K562 (cell line): ENCODE data around the gene PRC1. TPM values are rescaled to one million over a fixed set of nuclear protein-coding genes. Genes with fewer than 3 reads are reported as not detected.

Experiments
- ARID4B ChIP-seq: sonication (generic); formaldehyde crosslinking; IDR thresholded peaks from 2 replicates; pipeline ENCODE4 v1.8.0; 2022; ENCODE audit warnings: mild to moderate bottlenecking, missing genetic modification reagents
- CHD2 ChIP-seq: IDR thresholded peaks from 2 replicates; pipeline ENCODE4 v1.6.1; 2011; ENCODE audit warnings: low read depth, low read length
- EP400 ChIP-seq: fragments of 450-650 bp; IDR thresholded peaks from 2 replicates; pipeline ENCODE4 v1.6.1; 2017; ENCODE audit warnings: antibody characterized with exemption, mild to moderate bottlenecking, moderate library complexity
- GABPB1 ChIP-seq: sonication (generic); formaldehyde crosslinking; IDR thresholded peaks from 2 replicates; pipeline ENCODE4 v1.8.0; 2022; ENCODE audit warnings: mild to moderate bottlenecking, missing genetic modification reagents
- MAZ ChIP-seq, 2 experiments: fragments of 450-650 bp in 1 of 2; sonication (generic) in 1 of 2; formaldehyde crosslinking; IDR thresholded peaks in 1 of 2; conservative IDR thresholded peaks in 1 of 2; 2 replicates each; pipeline versions ENCODE4 v1.4.0 to v1.5.0; 2020; ENCODE audit warnings: mild to moderate bottlenecking in 1 of 2, missing genetic modification reagents in 1 of 2
- NONO ChIP-seq, 2 experiments: fragments of 200-400 bp in 1 of 2; fragments of 450-650 bp in 1 of 2; formaldehyde crosslinking in 1 of 2; IDR thresholded peaks; 2 replicates each; pipeline ENCODE4 v1.6.1; 2017; ENCODE audit warnings: low read depth in 2 of 2, mild to moderate bottlenecking in 2 of 2, moderate library complexity in 2 of 2, low read length in 1 of 2
- PHF21A ChIP-seq: fragments of 450-650 bp; IDR thresholded peaks from 2 replicates; pipeline ENCODE4 v1.6.1; 2017; ENCODE audit warnings: low read depth, borderline replicate concordance
- POLR2AphosphoS2 ChIP-seq: IDR thresholded peaks from 2 replicates; pipeline ENCODE4 v1.6.1; 2012; ENCODE audit warnings: low read length, improper control_type of control experiment
- RAD21 ChIP-seq, 2 experiments: fragments of 250-450 bp in 1 of 2; fragments of 450-650 bp in 1 of 2; sonication (Bioruptor Pico) in 1 of 2; formaldehyde crosslinking in 1 of 2; IDR thresholded peaks in 1 of 2; conservative IDR thresholded peaks in 1 of 2; 2 replicates each; pipeline versions ENCODE4 v1.4.0 to v1.8.0; 2020 to 2022; ENCODE audit warnings: mild to moderate bottlenecking in 2 of 2, moderate library complexity in 1 of 2
- RHOXF2B ChIP-seq: fragments of 250-450 bp; sonication (Bioruptor Pico); conservative IDR thresholded peaks from 2 replicates; pipeline ENCODE4 v1.5.1; 2021
- ZBTB11 ChIP-seq, 3 experiments: fragments of 200-800 bp in 1 of 3; fragments of 250-450 bp in 1 of 3; fragments of 450-650 bp in 1 of 3; sonication (Bioruptor Pico) in 1 of 3; sonication (Bioruptor generic) in 1 of 3; formaldehyde crosslinking in 1 of 3; IDR thresholded peaks; 2 replicates each; pipeline versions ENCODE4 v1.6.1 to v1.8.0; 2016 to 2022; ENCODE audit warnings: mild to moderate bottlenecking in 2 of 3, missing genetic modification characterization in 2 of 3, missing compliant biosample characterization in 1 of 3, moderate library complexity in 1 of 3
- ZNF124 ChIP-seq: sonication (generic); formaldehyde crosslinking; IDR thresholded peaks from 2 replicates; pipeline ENCODE4 v1.8.1; 2022; ENCODE audit warnings: missing genetic modification reagents
- ZNF589 ChIP-seq: fragments of 200-800 bp; sonication (Bioruptor generic); IDR thresholded peaks from 2 replicates; pipeline ENCODE4 v1.6.1; 2016; ENCODE audit warnings: low read depth, missing genetic modification characterization, missing compliant biosample characterization
- polyA plus RNA-seq, 8 experiments: library from polyadenylated mRNA; depleted of rRNA in 4 of 8; stranded (reverse) in 5 of 8; unstranded in 3 of 8; fragments of >200 nt; fragmentation: Nextera tagmentation in 2 of 8; fragmentation: Illumina TruSeq in 1 of 8; extraction: Ambion mirVana in 2 of 8; extraction: Trizol in 1 of 8; gene quantifications; 2 replicates each; pipeline versions ENCODE4 v1.2.1 to v1.2.3, GENCODE V29; 2011 to 2014; ENCODE audit warnings: inconsistent platforms in 1 of 8, missing spikeins in 1 of 8
- total RNA-seq, 7 experiments: library from RNA; depleted of rRNA in 6 of 7; stranded (reverse); fragments of >200 nt in 6 of 7; fragmentation: Illumina TruSeq in 2 of 7; extraction: Trizol in 2 of 7; gene quantifications; 2 replicates each; pipeline versions ENCODE4 v1.2.1 to v1.2.3, GENCODE V29; 2011 to 2021; ENCODE audit warnings: low replicate concordance in 1 of 7
- TF ChIP-seq, protein P1 (sequence below): conservative IDR thresholded peaks from 2 replicates; pipeline ENCODE4 v1.6.1; 2011; ENCODE audit warnings: low read depth, mild to moderate bottlenecking, low read length; ENCODE audit not compliant: control insufficient read depth

The PRC1 gene
- total and polyA plus RNA-seq, 9 of the 15 experiments (the other 6 are each of a cell fraction or from before 2014, with no cell fraction given), result 156 to 391 (median 240) TPM

- TF ChIP-seq, protein P1, sequence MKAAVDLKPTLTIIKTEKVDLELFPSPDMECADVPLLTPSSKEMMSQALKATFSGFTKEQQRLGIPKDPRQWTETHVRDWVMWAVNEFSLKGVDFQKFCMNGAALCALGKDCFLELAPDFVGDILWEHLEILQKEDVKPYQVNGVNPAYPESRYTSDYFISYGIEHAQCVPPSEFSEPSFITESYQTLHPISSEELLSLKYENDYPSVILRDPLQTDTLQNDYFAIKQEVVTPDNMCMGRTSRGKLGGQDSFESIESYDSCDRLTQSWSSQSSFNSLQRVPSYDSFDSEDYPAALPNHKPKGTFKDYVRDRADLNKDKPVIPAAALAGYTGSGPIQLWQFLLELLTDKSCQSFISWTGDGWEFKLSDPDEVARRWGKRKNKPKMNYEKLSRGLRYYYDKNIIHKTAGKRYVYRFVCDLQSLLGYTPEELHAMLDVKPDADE, result peak; percentile 58; the same call in 1 of the 2 replicates
- TF ChIP-seq MAZ (CRISPR knock-in tag; conservative IDR thresholded peaks at IDR 0.05 in 1 of 2, IDR thresholded peaks at IDR 0.05 in 1 of 2), result peak; percentile 86 to 97
- TF ChIP-seq EP400, result peak; percentile 99
- TF ChIP-seq RAD21 (CRISPR knock-in tag; conservative IDR thresholded peaks at IDR 0.05 in 1 of 2, IDR thresholded peaks at IDR 0.05 in 1 of 2), result no peak
- TF ChIP-seq ZBTB11 (CRISPR knock-in tag; IDR thresholded peaks at IDR 0.05), result peak in 1 of 3 experiments; percentile 46; a peak in 1 of 6 replicates
- peak; percentile 94 for TF ChIP-seq ARID4B (CRISPR knock-in tag)
- no peak for TF ChIP-seq PHF21A
- peak; percentile 28 to 39; a peak in 1 of 4 replicates for TF ChIP-seq NONO (IDR thresholded peaks at IDR 0.05; ENCODE audit: low read depth in 2 of 2, low read length in 1 of 2)
- peak; percentile 35; the same call in 1 of the 2 replicates for TF ChIP-seq POLR2AphosphoS2
- TF ChIP-seq CHD2, result peak; percentile 89
- TF ChIP-seq ZNF589 (CRISPR knock-in tag), result peak; percentile 77; the same call in 1 of the 2 replicates
- peak; percentile 84 for TF ChIP-seq GABPB1 (CRISPR knock-in tag)
- 0 out of 2 replicates have a peak, but pooled peaks have one; percentile 53 for TF ChIP-seq RHOXF2B (CRISPR knock-in tag)
- TF ChIP-seq ZNF124, result no peak
Observed at GRCh38 chr15:90994417-90995311, at the start of gene PRC1 (continued).
